GM23248 (cell line): ENCODE data around the gene MAST3. TPM values are rescaled to one million over a fixed set of nuclear protein-coding genes. Genes with fewer than 3 reads are reported as not detected.
A peak's percentile ranks its signal among the peaks of the same experiment; 100 is the strongest.

Experiments used
- DNase-seq: peaks from one replicate; pipeline ENCODE4 v3.0.0-alpha.2; 2015
- H2AFZ ChIP-seq: fragments of 200-600 bp; sonication (generic); 2 replicates; pipeline ENCODE4 v1.6.1; 2016; ENCODE audit warnings: antibody characterized with exemption
- H3F3A ChIP-seq: fragments of 200-600 bp; sonication (generic); 2 replicates; pipeline ENCODE4 v1.6.1; 2016; ENCODE audit warnings: mild to moderate bottlenecking, antibody characterized with exemption, mixed run types; ENCODE audit not compliant: insufficient read depth
- H3K27ac ChIP-seq: fragments of 200-600 bp; sonication (generic); 2 replicates; pipeline ENCODE4 v1.5.1; 2016; ENCODE audit warnings: mild to moderate bottlenecking
- H3K27me3 ChIP-seq: fragments of 200-600 bp; sonication (generic); replicated peaks from 2 replicates; pipeline ENCODE4 v1.6.1; 2016; ENCODE audit warnings: mild to moderate bottlenecking; ENCODE audit not compliant: insufficient read depth
- H3K36me3 ChIP-seq: fragments of 200-600 bp; sonication (generic); 2 replicates; pipeline ENCODE4 v1.6.1; 2016; ENCODE audit warnings: low read depth, mild to moderate bottlenecking
- H3K4me1 ChIP-seq: fragments of 200-600 bp; sonication (generic); 2 replicates; pipeline ENCODE4 v1.6.1; 2016; ENCODE audit warnings: mild to moderate bottlenecking; ENCODE audit not compliant: insufficient read depth
- H3K4me2 ChIP-seq: fragments of 200-600 bp; sonication (generic); one replicate; pipeline ENCODE4 v1.6.1; 2016; ENCODE audit warnings: mild to moderate bottlenecking; ENCODE audit not compliant: unreplicated experiment
- H3K4me3 ChIP-seq: fragments of 200-600 bp; sonication (generic); 2 replicates; pipeline ENCODE4 v1.5.1; 2016; ENCODE audit warnings: mild to moderate bottlenecking
- H3K79me2 ChIP-seq: fragments of 200-600 bp; sonication (generic); 2 replicates; pipeline ENCODE4 v1.6.1; 2016; ENCODE audit warnings: mild to moderate bottlenecking; ENCODE audit not compliant: insufficient read depth
- H3K9ac ChIP-seq: fragments of 200-600 bp; sonication (generic); 2 replicates; pipeline ENCODE4 v1.6.1; 2016; ENCODE audit warnings: mild to moderate bottlenecking
- H3K9me2 ChIP-seq: fragments of 200-600 bp; sonication (generic); 2 replicates; pipeline ENCODE4 v1.6.1; 2016; ENCODE audit warnings: mixed run types, mild to moderate bottlenecking, moderate library complexity; ENCODE audit not compliant: insufficient read depth
- H3K9me3 ChIP-seq: fragments of 200-600 bp; sonication (generic); one replicate; pipeline ENCODE4 v1.6.1; 2017; ENCODE audit warnings: low read depth
- H4K20me1 ChIP-seq: fragments of 200-600 bp; sonication (generic); 2 replicates; pipeline ENCODE4 v1.6.0; 2016; ENCODE audit not compliant: insufficient read depth
- EZH2 ChIP-seq: fragments of 200-600 bp; sonication (generic); IDR thresholded peaks from 2 replicates; pipeline ENCODE4 v1.6.1; 2018; ENCODE audit warnings: antibody characterized with exemption, mild to moderate bottlenecking; ENCODE audit not compliant: insufficient read depth, poor library complexity, severe bottlenecking
- EZH2phosphoT487 ChIP-seq: fragments of 200-600 bp; sonication (generic); IDR thresholded peaks from 2 replicates; pipeline ENCODE4 v1.6.1; 2018; ENCODE audit warnings: antibody characterized with exemption, moderate library complexity, mild to moderate bottlenecking, low read depth; ENCODE audit not compliant: insufficient read depth
- WGBS, 2 experiments: methylation state at CpG; one replicate each; pipeline ENCODE4 v1.1.6; 2015 to 2017; ENCODE audit warnings: low lambda C conversion rate in 2 of 2, low coverage in 1 of 2; ENCODE audit errors: missing lambda C conversion rate in 2 of 2; 5-methylcytosine and 5-hydroxymethylcytosine counted together
- in situ Hi-C: fragments of 300-500 bp; cut with MboI; formaldehyde crosslinking; loops from 2 replicates; pipeline ENCODE4 v1.15.0; 2020
- polyA plus RNA-seq: library from polyadenylated mRNA; unstranded; fragments of >200 nt; fragmentation: Nextera tagmentation; extraction: Ambion mirVana; gene quantifications from 2 replicates; pipeline ENCODE4 v1.2.1, GENCODE V29; 2016
- total RNA-seq: library from RNA; depleted of rRNA; stranded (reverse); fragments of >200 nt; shearing (Covaris generic); gene quantifications from 2 replicates; pipeline ENCODE4 v1.2.3, GENCODE V29; 2014

MAST3 gene
- total and polyA plus RNA-seq, 2 experiments from 2014 or later: 3.8 to 5.6 TPM

DNA sequence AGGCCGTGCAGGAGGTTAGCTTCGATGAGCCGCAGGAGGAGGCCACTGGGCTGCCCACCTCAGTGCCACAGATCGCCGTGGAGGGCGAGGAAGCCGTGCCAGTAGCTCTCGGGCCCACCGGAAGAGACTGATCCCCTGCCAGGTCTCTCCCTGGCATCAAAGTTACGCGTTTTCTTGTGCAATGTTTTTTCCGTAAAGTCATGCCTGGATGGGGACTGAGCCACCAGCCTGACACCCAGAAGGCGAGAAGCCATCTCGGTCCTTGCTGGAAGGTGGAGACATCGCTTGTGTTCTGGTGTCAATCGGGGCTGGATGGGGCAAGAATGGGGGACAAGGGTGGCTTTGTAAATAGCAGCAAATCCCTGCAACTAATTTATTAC is 52.0 kb downstream of the MAST3 start:
- Histone ChIP-seq H3K36me3 (peaks cover 5% of the 10 kb centered on the region; the same call in 1 of the 2 replicates), H3K9me2 (no peaks in the 10 kb centered on the region), H2AFZ (no peak overlapping the region), H3K79me2 (peaks cover 13% of the 10 kb centered on the region), H4K20me1 (no peaks in the 10 kb centered on the region), H3F3A (peaks cover 14% of the 10 kb centered on the region), H3K27ac (no peak overlapping the region), H3K4me2 (no peak overlapping the region), H3K4me1 (peaks cover 10% of the 10 kb centered on the region), H3K27me3 (no peaks in the 10 kb centered on the region), H3K4me3 (no peak overlapping the region), H3K9ac (no peak overlapping the region), H3K9me3 (no peaks in the 10 kb centered on the region)
- 87% methylated on average over 16 of the region's 16 CpGs for WGBS, 2 experiments
- in situ Hi-C loops: no loop called here
- TF ChIP-seq EZH2phosphoT487: no peak
- DNase-seq: no peak

DNA sequence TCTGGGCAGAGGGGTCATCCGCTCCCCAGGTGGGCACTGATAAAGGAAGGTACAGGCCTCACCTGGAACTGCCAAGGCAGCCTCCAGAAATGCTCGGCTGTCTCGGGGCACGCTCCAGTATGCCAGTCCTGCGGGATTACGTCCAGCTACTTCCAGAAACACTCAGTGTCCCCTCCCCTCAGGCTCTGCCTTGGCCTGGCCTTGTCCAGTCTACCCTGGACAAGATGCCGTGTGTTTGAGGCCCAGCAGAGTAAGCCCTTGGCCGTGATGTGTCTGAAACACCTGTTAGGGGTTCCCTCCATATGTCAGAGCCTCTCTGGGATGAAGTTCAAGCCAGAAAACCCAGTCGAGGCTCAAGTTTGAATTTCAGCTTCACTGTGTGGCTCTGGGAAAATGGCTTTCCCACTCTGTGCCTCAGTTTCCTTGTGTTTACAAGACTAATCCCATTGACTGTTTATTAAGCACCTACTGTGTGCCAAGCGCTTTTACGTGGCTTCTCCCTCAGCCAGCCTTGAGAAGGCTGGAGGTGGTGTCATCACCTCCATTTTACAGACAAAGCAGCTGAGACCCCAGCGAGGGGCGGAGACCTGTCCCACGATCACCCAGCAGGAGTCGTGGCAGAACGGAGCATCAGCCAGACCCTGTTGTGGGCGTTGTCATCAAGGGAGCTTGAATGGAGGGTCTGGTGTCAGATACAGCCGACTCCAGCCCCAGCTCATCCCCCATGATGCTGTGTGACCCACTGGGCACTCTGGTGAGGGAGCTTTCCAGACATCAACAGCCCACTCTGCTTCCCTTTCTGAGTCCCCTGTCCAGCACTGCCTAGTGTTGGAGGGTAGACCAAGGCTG is 53.4 kb downstream of the MAST3 start:
- no peaks in the 10 kb centered on the region for H3K9me2 ChIP-seq
- no peaks in the 10 kb centered on the region for H3K9me3 ChIP-seq
- WGBS, 2 experiments: 85 to 86% methylated on average over 17 to 18 of the region's 18 CpGs
- H3K27me3 ChIP-seq: no peaks in the 10 kb centered on the region
- peak overlapping the region; percentile 78 for H3K4me2 ChIP-seq
- no peaks in the 10 kb centered on the region for H4K20me1 ChIP-seq
- peaks cover 24% of the 10 kb centered on the region for H3K79me2 ChIP-seq
- H3K4me3 ChIP-seq: no peak overlapping the region
- peak overlapping the region; percentile 79 for H2AFZ ChIP-seq
- peak overlapping the region; percentile 82 for H3K27ac ChIP-seq
- peaks cover 10% of the 10 kb centered on the region for H3K4me1 ChIP-seq
- H3K36me3 ChIP-seq: no peaks in the 10 kb centered on the region
- H3K9ac ChIP-seq: peak overlapping the region; percentile 87
- in situ Hi-C loops: no loop called here
- peaks cover 14% of the 10 kb centered on the region for H3F3A ChIP-seq
- TF ChIP-seq EZH2phosphoT487: no peak
- TF ChIP-seq EZH2: no peak
- DNase-seq: no peak

DNA sequence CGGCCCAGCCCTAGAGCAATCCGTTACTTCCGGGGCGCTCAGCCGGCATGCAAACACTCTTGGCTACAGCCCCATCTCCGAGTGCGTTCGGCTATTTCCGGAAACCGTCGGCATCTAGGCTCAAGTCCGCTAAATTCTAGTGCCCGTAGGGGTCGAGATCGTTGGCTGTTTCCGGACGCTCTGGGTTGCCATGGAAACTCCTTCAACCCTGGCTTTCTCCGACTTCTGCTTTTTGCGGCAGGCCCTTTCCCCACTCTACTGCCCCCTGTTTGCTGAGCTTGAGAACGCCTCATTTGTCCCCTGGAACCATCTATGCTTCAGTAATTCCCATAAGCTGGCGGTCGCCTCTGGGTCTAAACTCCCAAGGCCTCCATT is 54.9 kb downstream of the MAST3 start:
- Histone ChIP-seq H3K9me3 (no peaks in the 10 kb centered on the region), H3F3A (peaks cover 14% of the 10 kb centered on the region), H3K27ac (peak overlapping the region; percentile 82), H4K20me1 (no peaks in the 10 kb centered on the region), H3K4me3 (peak overlapping the region; percentile 84), H3K4me2 (peak overlapping the region; percentile 78), H3K27me3 (no peaks in the 10 kb centered on the region), H3K4me1 (peaks cover 10% of the 10 kb centered on the region), H3K9ac (peak overlapping the region; percentile 87), H3K36me3 (no peaks in the 10 kb centered on the region), H3K9me2 (no peaks in the 10 kb centered on the region), H3K79me2 (peaks cover 24% of the 10 kb centered on the region), H2AFZ (peak overlapping the region; percentile 79)
- in situ Hi-C loops: no loop called here
- no peak for TF ChIP-seq EZH2phosphoT487
- no peak for TF ChIP-seq EZH2
- WGBS, 2 experiments: 0 to 1% methylated on average over 22 of the region's 22 CpGs
- DNase-seq: peak; percentile 96

DNA sequence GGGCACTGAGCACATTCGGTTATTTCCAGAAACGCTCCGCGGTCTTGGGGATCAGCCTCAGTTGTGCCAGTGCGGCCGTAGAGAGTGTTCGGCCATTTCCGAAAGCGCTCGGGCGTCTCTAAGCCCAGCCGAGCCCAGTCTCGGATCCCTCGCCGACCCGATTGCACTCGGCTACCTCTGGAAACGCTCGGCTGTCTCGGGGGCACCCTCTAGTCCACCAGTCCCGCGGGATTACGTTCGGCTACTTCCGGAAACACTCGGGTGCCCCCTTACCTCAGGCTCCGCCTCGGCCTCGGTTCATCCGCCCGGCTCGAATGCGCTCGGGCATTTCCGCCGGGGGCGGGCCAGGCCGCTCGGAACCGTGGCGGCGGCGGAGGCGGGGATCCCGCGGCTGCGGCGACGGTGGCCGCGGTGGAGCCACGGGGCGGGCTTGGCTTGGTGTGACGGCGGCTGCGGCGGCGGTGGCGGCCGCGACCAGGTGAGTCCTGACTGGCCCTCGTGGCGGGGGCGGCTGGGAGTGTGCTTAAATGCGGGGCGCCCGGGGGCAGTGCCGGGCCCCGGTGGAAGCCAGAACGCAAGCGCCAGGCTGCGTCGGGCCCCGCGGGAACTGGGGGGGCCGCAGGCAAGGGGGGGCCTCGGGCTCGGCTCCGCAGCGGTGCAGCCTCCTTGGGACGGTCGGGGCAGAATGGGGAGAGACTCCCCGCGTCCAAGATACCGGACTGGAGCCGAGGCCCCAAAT is 55.4 kb downstream of the MAST3 start, which contains the start of gene PIK3R2:
Gene PIK3R2 (plus strand): TSS at position 347 of the 739 bp plus-strand sequence. CDS start 2,717 bp downstream, outside the sequence.
- Histone ChIP-seq H3F3A (peaks cover 14% of the 10 kb centered on the region), H3K9ac (peak within 1 kb of the TSS; percentile 87), H3K79me2 (peaks cover 24% of the 10 kb centered on the region), H4K20me1 (no peaks in the 10 kb centered on the region), H3K4me2 (peak within 1 kb of the TSS; percentile 92), H3K4me1 (peaks cover 10% of the 10 kb centered on the region), H3K36me3 (no peaks in the 10 kb centered on the region), H3K9me3 (no peaks in the 10 kb centered on the region), H2AFZ (peak within 1 kb of the TSS; percentile 79), H3K9me2 (no peaks in the 10 kb centered on the region), H3K4me3 (peak within 1 kb of the TSS; percentile 84), H3K27ac (peak within 1 kb of the TSS; percentile 82), H3K27me3 (no peaks in the 10 kb centered on the region)
- no peak for TF ChIP-seq EZH2
- no peak for TF ChIP-seq EZH2phosphoT487
- in situ Hi-C loops: no loop called here
- peak; percentile 99 for DNase-seq
- 0 to 1% methylated on average over 63 to 85 of the region's 86 CpGs for WGBS, 2 experiments
